ENCODE results near the gene CHPF.
A peak's percentile ranks its signal among the peaks of the same experiment; 100 is the strongest.

The CHPF gene

DNA sequence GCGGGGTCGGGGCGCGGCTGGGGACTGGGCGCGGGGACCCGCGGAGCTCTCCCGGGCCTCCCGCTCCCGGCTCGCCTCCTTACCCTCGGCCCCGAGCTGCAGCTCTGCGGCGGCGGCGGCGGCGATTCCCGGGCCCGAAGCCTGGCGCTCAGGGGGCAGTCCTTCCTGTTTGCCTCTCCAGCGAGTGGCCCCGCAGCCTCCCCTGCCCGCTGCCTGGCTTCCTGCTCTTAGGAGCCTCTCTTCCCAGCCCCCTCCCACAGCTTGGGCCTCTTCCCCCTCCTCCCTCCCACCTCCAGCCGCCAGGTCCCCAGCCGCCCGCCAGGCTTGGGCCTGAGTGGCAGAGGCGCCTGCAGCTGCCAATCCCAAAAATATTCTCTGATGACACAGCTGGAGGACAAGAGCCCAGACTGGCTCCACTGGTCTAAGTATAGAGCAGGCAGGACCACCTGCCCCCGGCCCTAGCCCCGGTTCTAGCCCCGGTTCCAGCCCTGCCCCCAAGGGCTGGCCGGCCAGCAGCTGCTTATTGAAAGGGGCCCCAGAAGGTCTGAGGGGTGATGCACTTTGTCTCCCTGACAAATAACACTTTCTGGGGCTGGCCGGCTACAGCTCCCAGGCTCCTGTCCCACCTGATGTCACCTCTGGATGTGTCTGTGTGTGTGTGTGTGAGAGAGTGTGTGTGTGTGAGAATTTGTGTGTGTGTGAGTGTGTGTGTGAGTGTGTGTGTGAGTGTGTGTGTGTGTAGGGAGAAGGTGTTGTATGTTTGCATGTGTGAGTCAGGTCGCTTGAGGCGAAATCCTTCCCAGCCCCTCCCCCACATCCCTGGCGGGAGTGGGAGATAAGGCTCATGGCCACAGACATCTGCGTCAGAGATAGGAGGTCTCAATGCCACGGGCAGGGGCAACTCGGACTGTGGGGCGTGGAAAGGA lies 28.0 kb upstream of the CHPF start, which contains the start of gene OBSL1:
OBSL1 (minus strand) TSS at position 229 of the 926 bp plus-strand sequence. CDS start 307 bp downstream, outside the sequence.
- peak; percentile 48 for DNase-seq (ENCODE audit: extremely low read depth, low read depth)
- TF ChIP-seq, protein P1, sequence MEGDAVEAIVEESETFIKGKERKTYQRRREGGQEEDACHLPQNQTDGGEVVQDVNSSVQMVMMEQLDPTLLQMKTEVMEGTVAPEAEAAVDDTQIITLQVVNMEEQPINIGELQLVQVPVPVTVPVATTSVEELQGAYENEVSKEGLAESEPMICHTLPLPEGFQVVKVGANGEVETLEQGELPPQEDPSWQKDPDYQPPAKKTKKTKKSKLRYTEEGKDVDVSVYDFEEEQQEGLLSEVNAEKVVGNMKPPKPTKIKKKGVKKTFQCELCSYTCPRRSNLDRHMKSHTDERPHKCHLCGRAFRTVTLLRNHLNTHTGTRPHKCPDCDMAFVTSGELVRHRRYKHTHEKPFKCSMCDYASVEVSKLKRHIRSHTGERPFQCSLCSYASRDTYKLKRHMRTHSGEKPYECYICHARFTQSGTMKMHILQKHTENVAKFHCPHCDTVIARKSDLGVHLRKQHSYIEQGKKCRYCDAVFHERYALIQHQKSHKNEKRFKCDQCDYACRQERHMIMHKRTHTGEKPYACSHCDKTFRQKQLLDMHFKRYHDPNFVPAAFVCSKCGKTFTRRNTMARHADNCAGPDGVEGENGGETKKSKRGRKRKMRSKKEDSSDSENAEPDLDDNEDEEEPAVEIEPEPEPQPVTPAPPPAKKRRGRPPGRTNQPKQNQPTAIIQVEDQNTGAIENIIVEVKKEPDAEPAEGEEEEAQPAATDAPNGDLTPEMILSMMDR (IDR thresholded peaks at IDR 0.05; ENCODE audit: low read depth, low read length) = no peak

DNA sequence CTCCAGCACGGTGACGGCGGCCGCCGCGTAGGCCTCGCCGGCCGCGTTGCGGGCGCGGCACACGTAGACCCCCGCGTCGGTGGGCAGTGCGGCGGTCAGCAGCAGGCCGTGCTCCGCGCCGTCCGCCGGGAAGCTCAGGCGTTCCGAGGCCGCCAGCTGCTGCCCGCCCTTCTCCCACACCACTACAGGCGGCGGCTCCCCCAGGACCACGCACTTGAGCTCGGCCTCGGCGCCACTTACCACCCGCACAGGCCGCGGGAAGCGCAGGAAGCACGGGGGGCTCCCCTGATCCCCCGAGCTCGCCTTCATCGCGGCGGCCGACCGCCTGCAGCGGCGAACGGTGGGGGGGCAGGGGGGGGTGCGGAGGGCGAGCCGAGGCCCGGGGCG lies 27.3 kb upstream of the CHPF start:
- TF ChIP-seq, protein P1 (IDR thresholded peaks at IDR 0.05; ENCODE audit: low read depth, low read length) = no peak
- DNase-seq (ENCODE audit: extremely low read depth, low read depth) = no peak

DNA sequence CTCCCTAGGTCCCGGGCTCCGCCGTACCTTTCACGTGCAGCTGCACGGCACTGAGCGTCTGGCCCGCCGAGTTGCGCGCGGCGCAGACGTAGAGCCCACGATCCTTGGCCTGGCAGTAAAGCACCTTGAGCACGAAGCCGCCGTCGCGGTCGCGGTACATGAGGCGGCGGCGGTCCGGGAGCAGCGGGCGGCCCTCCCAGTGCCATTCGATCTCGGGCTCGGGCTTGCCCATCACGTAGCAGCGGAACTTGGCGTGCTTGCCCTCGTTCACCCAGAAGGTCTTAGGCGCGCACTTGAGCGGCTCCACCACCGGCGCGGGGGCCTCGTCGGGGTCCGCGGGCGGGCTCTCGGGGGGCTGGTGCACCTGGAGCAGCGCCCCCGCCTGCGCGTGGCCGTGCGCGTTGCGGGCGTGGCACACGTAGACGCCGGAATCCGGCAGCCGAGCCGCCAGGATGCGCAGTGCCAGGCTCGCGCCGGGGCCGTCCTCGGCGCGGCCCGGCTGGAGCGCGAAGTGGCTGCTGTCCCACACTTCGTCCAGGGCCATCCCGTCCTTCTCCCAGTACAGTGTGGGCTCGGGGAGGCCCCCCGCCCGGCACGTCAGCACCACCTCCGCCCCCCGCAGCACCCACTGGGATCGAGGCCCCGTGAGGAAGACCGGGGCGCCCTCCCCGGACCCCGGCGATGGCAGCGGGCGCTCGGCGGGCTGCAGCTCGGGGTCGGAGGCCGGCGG lies 26.8 kb upstream of the CHPF start:
- TF ChIP-seq, protein P1 (IDR thresholded peaks at IDR 0.05; ENCODE audit: low read depth, low read length) = no peak
- DNase-seq (ENCODE audit: extremely low read depth, low read depth) = no peak

DNA sequence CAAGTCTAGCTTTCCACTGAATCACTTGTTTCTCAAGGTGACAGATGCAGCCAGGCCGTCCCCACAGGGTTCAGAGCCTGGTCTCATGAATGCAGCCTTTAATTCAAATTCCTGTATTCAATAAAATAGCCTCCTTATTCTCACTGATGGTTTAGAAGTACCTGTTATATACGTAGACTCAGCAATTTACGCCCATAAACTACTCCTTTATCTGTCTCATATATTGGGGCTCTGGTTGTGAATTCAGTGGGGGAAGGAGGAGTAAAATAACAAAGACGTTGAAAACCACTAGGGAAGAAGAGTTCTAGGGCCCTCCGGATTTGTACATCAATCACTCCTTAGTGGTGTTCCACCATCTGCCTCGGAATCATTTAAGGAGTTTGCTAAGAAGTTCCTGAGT lies 26.0 kb upstream of the CHPF start:
- TF ChIP-seq, protein P1 (IDR thresholded peaks at IDR 0.05; ENCODE audit: low read depth, low read length) = no peak
- no peak for DNase-seq (ENCODE audit: extremely low read depth, low read depth)

DNA sequence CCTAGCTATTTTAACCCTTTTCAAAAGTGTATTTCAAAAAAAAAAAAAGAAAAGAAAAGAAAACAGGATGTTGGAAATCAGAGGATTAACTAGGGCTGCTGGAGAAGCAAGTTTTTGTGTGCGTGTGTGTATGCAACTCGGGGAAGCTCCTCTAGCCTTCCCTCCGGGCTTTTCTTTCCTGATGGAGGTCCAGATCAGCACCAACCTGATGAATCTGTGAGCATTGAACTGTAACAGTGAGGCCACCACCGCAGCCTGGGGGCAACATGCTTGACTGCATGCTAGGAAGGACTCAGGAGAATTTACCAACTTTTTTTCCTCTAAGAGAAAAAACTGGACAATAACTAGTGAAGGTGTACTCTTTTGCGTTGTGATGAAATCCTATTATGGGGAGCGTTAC lies 25.4 kb upstream of the CHPF start:
- DNase-seq (ENCODE audit: extremely low read depth, low read depth) = no peak
- TF ChIP-seq, protein P1 (IDR thresholded peaks at IDR 0.05; ENCODE audit: low read depth, low read length) = no peak

DNA sequence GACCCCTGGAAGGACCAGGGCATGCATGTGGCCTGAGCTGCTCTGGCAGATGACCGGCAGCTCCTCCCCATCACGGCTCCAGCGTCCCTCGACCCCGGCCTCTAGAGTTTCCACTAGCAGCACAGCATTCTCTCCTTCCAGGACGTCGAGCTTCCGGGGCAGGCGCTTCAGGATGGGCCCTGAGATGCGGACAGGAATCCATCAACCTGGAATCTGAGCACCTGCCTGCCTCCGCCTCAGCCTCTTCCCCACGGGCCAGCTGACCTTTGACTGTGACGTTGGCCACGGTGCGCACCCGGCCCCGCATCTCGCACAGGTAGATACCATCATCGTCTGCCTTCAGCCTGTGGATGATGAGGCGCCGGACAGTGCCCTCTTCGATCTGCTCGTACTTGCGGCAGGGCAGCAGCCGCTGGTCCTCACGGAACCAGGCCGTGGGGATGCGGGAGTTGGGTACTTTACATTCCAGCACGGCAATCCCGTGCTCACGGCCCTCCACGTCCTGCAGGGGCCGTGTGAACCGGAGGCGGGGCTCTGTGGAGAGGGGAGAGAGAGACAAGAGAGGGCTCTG lies 24.3 kb upstream of the CHPF start:
- DNase-seq (ENCODE audit: extremely low read depth, low read depth) = no peak
- TF ChIP-seq, protein P1 (IDR thresholded peaks at IDR 0.05; ENCODE audit: low read depth, low read length) = no peak
